Dendritic cell treated with granulocyte-macrophage colony-stimulating factor and Interleukin-4, amounts not matched to agents 40 ng/mL and 50 ng/mL, for 4 days (primary cell): ENCODE results near the gene CCL14.
"Not testable (repeated sequence)": the region's sequence is repeated elsewhere in the genome, so short reads cannot be mapped to it uniquely, and the experiment has no call there.

Experiments used
- H3K27ac Mint-ChIP-seq: one replicate; pipeline ENCODE4 v1.8.0; 2022; ENCODE audit warnings: mild to moderate bottlenecking, mixed read lengths
- H3K27me3 Mint-ChIP-seq: one replicate; pipeline ENCODE4 v1.8.0; 2022; ENCODE audit warnings: mild to moderate bottlenecking, mixed read lengths
- H3K36me3 Mint-ChIP-seq: one replicate; pipeline ENCODE4 v1.8.0; 2022; ENCODE audit warnings: low read depth, mixed read lengths
- H3K4me1 Mint-ChIP-seq: one replicate; pipeline ENCODE4 v1.8.0; 2022; ENCODE audit warnings: low read depth, mixed read lengths
- H3K4me3 Mint-ChIP-seq: one replicate; pipeline ENCODE4 v1.8.0; 2022; ENCODE audit warnings: mild to moderate bottlenecking, moderate library complexity, mixed read lengths
- H3K9me3 Mint-ChIP-seq: one replicate; pipeline ENCODE4 v1.8.0; 2022; ENCODE audit warnings: mixed read lengths
- intact Hi-C: fragments of 100-400 bp; cut with micrococcal nuclease; formaldehyde crosslinking; loops from one replicate; pipeline ENCODE4 v1.15.0; 2022

The CCL14 gene

DNA sequence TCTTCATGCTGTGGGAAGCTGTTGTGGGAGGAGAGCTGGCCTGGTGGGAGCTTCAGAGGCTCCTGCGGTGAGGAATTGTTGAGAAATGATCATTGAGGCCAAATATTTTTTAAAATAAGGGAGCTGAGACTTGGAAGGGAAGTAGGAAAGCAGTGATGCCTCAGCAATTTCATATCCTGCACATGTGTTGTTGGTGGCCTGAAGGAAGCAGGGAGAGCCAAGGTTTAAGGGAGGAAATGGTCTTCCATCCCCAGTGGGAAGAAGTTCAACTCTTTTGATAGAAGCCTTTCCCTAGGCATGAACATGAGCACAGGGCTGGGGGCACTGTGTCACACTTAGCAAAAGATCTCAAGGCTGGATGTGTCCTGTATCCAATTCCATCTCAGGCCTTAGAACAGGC lies at the start of gene CCL14:
CCL14 (minus strand) TSS at position 87 of the 400 bp plus-strand sequence; CDS start at position 7, 80 bp downstream.
- intact Hi-C loops, result no loop called here

DNA sequence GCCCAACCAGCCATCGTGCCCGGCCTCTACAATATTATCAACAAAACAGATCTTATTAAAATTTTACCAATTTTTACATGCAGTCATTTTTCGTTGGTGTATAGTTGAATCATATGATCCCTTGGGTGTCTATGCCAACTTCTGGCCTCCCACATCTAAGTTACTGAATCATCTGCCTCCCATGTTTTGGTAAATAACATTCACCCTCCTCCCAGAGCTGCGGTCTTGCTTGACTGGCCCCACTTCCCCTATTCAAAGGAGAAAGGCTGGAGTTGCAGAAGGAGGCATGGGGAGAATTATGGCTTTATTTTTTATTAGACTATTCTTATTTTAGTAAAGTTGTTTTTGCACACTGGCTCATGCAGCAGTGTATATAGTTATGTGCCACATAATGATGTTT lies 49.7 kb upstream of the CCL14 start:
- peak overlapping the region; percentile 91 for H3K27ac Mint-ChIP-seq
- H3K9me3 Mint-ChIP-seq, result peaks cover 2% of the 10 kb centered on the region
- no peaks in the 10 kb centered on the region for H3K36me3 Mint-ChIP-seq
- intact Hi-C loops, result no loop called here
- H3K4me1 Mint-ChIP-seq, result peaks cover 68% of the 10 kb centered on the region
- H3K27me3 Mint-ChIP-seq, result peaks cover 3% of the 10 kb centered on the region
- no peak overlapping the region for H3K4me3 Mint-ChIP-seq

More for the DNA sequence above, at the start of gene CCL14:
- Mint-ChIP-seq H3K27me3 (peaks cover 2% of the 10 kb centered on the region), H3K27ac (peak within 1 kb of the TSS; percentile 63), H3K4me1 (peaks cover 38% of the 10 kb centered on the region), H3K9me3 (no peaks in the 10 kb centered on the region), H3K36me3 (peaks cover 13% of the 10 kb centered on the region), H3K4me3 (peak within 1 kb of the TSS; percentile 49)

DNA sequence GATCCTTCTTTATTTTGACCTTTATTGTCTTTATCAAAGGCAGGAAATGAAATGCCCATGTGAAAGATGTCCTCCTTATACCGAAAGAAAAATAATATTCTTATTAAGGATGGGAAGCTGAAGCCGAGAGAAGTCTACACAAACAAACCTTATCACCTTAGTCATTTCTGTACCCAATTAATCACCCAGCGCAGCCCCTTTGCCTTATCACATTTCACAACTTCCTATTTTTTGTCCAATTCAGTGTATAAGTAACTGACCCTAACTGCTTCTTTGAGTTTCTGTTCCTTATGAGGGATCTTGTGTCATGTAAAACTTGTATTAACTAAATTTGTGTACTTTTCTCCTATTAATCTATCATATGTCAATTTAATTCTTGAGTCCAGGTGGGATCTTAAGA lies 47.6 kb upstream of the CCL14 start:
- H3K27ac Mint-ChIP-seq, result peak overlapping the region; percentile 76
- H3K27me3 Mint-ChIP-seq, result peaks cover 3% of the 10 kb centered on the region
- H3K9me3 Mint-ChIP-seq, result no peaks in the 10 kb centered on the region
- H3K36me3 Mint-ChIP-seq, result no peaks in the 10 kb centered on the region
- intact Hi-C loops, result loop anchor here (2.0 to 5.0 kb wide), 2 partner anchors 15 to 38 kb away; no protein-coding TSS in a partner anchor
- H3K4me3 Mint-ChIP-seq, result no peak overlapping the region
- H3K4me1 Mint-ChIP-seq, result peaks cover 71% of the 10 kb centered on the region

DNA sequence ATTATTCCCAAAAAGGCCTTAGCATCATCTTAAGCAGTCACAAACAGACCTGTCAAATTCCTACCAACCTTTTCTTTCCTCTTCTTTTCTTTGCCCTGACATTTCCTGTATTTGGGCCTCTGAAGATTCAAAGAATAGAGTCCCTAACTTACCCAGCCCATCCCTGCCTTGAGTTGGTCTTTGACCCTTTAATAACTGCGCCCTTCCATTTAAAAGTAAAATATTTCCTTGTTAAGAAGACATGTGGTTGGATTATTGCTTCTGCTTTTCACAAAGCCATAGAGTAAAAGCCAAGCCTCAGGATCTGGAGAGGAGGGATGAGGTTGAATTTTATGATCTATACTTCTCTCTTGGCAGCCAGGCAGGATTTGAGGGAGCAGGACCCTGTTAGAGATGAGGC lies 44.4 kb upstream of the CCL14 start:
- intact Hi-C loops, result loop anchor here (5.0 kb wide), 1 partner anchor 41 kb away; no protein-coding TSS in a partner anchor
- Mint-ChIP-seq H3K4me1 (peaks cover 70% of the 10 kb centered on the region), H3K27ac (peak overlapping the region; percentile 57), H3K36me3 (no peaks in the 10 kb centered on the region), H3K27me3 (peaks cover 6% of the 10 kb centered on the region), H3K9me3 (no peaks in the 10 kb centered on the region), H3K4me3 (no peak overlapping the region)

DNA sequence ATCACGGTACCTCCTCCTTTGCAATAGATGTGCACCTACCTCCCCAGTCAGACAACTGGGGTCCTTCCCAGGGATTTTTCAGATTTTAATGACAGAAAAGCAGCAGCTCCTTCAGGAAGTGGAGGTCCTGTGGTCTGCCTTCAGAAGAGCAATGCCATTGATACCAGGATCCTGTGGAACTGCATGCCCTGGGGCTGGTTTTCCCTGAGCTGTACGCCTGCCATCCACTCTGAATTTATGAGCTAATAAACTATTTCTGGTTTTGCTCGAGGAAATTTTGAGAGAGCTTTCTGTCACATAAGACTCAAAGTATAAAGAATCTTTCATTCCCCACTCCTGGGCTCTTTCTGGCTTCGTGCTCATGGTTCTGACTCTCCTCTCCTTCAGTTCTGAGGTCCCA lies 41.2 kb upstream of the CCL14 start:
- Mint-ChIP-seq H3K4me3 (no peak overlapping the region), H3K36me3 (no peaks in the 10 kb centered on the region), H3K4me1 (peaks cover 70% of the 10 kb centered on the region), H3K27ac (peak overlapping the region; percentile 33), H3K9me3 (no peaks in the 10 kb centered on the region), H3K27me3 (peaks cover 6% of the 10 kb centered on the region)
- intact Hi-C loops, result no loop called here

DNA sequence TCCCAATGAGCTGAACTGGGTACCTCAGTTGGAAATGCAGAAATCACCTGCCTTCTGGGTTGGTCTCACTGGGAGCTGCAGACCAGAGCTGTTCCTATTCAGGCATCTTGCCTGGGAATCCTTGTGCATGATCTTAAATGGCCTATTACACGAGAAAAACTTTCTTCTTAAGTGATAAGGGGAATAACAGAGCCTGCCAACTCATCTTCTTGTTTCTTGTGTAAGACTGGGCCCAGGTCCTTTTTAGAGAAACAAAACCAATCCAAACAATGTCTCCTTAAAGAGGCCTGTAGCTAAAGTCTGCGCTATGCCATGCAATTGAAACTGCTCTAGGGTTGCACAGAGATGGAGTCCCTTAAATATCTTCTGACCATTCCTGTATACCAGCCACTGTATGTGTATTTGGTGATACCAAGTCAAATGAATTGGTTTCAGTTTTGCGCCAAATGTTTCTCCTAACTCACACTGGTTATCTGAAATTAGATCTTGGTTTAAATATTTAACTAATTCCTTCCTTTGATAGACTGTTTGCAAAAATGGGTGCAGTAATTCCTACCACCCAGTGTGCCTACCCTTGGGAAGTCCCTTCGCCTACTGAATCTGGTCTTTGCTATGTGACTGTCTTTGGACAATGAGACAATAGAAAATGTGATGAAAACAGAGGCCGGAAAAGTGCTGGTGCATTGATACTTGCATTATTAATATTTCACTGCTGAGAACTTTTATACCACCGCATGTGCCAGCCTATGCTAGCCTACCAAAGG lies 37.8 kb upstream of the CCL14 start:
- no peaks in the 10 kb centered on the region for H3K36me3 Mint-ChIP-seq
- intact Hi-C loops, result no loop called here
- peak overlapping the region; percentile 49 for H3K27ac Mint-ChIP-seq
- H3K4me1 Mint-ChIP-seq, result peaks cover 71% of the 10 kb centered on the region
- H3K27me3 Mint-ChIP-seq, result peaks cover 4% of the 10 kb centered on the region
- no peak overlapping the region for H3K4me3 Mint-ChIP-seq
- no peaks in the 10 kb centered on the region for H3K9me3 Mint-ChIP-seq

DNA sequence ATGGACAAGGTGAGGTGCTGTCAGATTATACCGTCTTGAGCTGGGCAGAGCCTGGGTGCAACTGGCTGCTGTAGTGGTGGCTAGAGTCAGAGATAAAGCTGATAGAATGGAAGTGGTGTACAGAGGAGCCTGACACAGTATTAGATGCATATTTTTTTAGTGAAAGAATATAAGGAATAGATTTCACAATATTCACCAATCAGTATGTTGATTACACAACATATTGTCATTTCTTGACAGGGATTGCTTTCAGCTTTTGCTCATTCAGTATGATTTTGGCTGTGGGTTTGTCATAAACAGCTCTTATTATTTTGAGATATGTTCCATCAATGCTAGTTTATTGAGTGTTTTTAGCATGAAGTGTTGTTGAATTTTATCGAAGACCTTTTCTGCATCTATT lies 32.9 kb upstream of the CCL14 start:
- H3K9me3 Mint-ChIP-seq, result no peaks in the 10 kb centered on the region
- intact Hi-C loops, result loop anchor here (2.0 to 5.0 kb wide), 3 partner anchors 15 to 53 kb away; no protein-coding TSS in a partner anchor
- H3K4me3 Mint-ChIP-seq, result no peak overlapping the region
- peaks cover 64% of the 10 kb centered on the region for H3K4me1 Mint-ChIP-seq
- peaks cover 1% of the 10 kb centered on the region for H3K27me3 Mint-ChIP-seq
- peaks cover 30% of the 10 kb centered on the region for H3K36me3 Mint-ChIP-seq
- H3K27ac Mint-ChIP-seq, result peak overlapping the region; percentile 87

DNA sequence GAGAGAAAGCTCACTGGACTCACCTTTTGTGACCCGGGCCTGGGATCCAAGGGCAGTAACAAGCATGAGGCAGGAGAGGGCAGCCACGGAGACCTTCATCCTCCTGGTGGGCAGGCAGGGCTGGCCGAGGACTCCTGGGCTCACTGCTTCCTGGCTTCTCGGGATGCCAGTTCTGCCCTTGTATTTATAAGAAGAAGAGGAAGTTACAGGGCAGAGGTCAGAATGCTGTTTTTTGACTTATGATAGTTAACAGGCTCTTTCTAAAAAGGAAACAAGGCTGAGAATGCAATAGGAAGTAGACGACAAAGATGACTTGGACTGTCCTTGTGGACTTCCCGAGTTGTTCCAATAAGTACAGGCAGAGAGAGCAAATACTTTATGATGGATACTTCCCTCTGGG lies 31.3 kb upstream of the CCL14 start, which contains the start of gene CCL23:
CCL23 (minus strand) TSS at position 174 of the 400 bp plus-strand sequence; CDS start at position 99, 75 bp downstream.
- Mint-ChIP-seq H3K27me3 (peaks cover 1% of the 10 kb centered on the region), H3K36me3 (peaks cover 46% of the 10 kb centered on the region), H3K9me3 (no peaks in the 10 kb centered on the region), H3K27ac (peak within 1 kb of the TSS; percentile 87), H3K4me3 (peak within 1 kb of the TSS; percentile 80), H3K4me1 (peaks cover 71% of the 10 kb centered on the region)
- intact Hi-C loops, result loop anchor here (2.0 to 5.0 kb wide), 3 partner anchors 17 to 55 kb away; no protein-coding TSS in a partner anchor

DNA sequence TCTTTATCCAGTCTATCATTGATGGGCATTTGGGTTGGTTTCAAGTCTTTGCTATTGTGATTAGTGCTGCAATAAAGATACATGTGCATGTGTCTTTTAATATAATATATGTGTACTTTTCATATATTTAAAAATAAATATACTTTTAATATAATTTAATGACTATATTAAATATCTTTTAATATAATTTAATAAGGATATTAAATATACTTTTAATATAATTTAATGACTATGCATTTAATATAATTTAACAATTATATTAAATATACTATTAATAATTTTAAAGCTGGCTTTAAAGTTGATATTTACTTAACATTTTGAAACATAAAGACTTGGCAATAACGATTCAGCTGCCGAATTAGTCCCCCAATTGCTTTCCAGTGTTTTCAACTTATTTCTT lies 30.0 kb upstream of the CCL14 start:
- Mint-ChIP-seq H3K9me3 (no peaks in the 10 kb centered on the region), H3K27me3 (peaks cover 1% of the 10 kb centered on the region), H3K4me3 (peak overlapping the region; percentile 83), H3K36me3 (peaks cover 58% of the 10 kb centered on the region), H3K4me1 (peaks cover 71% of the 10 kb centered on the region), H3K27ac (peak overlapping the region; percentile 87)
- intact Hi-C loops, result loop anchor here (5.0 kb wide), 2 partner anchors 41 to 56 kb away; no protein-coding TSS in a partner anchor

DNA sequence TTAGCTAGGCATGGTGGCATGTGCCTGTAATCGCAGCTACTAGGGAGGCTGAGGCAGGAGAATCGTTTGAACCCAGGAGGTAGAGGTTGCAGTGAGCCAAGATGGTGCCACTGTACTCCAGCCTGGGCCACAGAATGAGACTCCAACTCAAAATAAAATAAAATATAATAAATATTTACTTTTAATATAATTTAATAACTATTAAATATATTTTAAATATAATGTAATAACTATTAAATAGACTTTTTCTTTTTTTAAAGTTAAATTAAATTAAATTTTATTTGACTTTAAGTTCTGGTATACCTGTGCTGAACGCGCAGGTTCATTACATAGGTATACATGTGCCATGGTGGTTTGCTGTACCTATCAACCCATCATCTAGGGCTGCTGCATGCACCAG lies 29.4 kb upstream of the CCL14 start:
- peaks cover 65% of the 10 kb centered on the region for H3K36me3 Mint-ChIP-seq
- peak overlapping the region; percentile 86 for H3K27ac Mint-ChIP-seq

DNA sequence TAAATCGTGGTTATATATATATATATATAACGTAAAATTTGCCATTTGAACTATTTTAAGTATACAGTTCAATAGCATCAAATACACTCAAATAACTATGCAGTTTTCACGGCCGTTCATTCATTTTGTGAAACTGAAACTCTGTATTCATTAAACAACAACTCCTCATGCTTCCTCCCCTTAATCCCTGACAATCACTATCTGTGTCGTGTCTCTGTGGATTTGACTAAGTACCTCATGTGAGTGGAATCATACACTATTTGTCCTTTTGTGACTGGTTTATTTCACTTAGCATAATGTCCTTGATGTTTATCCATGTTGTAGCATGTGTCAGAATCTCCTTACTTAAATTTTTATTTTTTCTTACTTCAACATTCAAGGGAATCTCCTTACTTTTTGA lies 28.4 kb upstream of the CCL14 start:
- Mint-ChIP-seq H3K4me3 (peak overlapping the region; percentile 75), H3K4me1 (peaks cover 67% of the 10 kb centered on the region), H3K9me3 (peaks cover 10% of the 10 kb centered on the region), H3K27ac (peak overlapping the region; percentile 86), H3K27me3 (no peaks in the 10 kb centered on the region), H3K36me3 (peaks cover 74% of the 10 kb centered on the region)
- intact Hi-C loops, result loop anchor here (5.0 kb wide), 2 partner anchors 42 to 57 kb away; no protein-coding TSS in a partner anchor

More for the DNA sequence above, 29.4 kb upstream of the CCL14 start:
- Mint-ChIP-seq H3K4me3 (peak overlapping the region; percentile 83), H3K4me1 (peaks cover 68% of the 10 kb centered on the region)
- H3K27me3 Mint-ChIP-seq, H3K9me3 Mint-ChIP-seq: not testable (repeated sequence)
- intact Hi-C loops, result loop anchor here (5.0 kb wide), 2 partner anchors 41 to 56 kb away; no protein-coding TSS in a partner anchor

DNA sequence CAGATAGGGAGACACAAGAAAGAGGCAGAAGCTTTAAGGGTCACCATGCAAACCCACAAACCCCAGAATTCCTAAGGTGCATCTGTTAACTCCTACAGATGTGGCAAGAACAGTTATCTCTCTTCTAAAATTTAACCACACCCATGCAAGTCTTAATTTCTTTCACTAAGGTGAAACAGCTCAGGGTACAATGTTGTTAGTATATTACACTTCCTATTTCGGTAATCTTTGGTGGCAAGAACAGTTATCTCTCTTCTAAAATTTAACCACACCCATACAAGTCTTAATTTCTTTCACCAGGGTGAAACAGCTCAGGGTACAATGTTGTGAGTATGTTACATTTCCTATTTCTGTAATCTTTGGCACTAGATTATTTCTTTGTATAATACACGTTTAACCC lies 24.7 kb upstream of the CCL14 start:
- H3K27me3 Mint-ChIP-seq, result no peaks in the 10 kb centered on the region
- peak overlapping the region; percentile 77 for H3K27ac Mint-ChIP-seq
- H3K4me3 Mint-ChIP-seq, result no peak overlapping the region
- H3K36me3 Mint-ChIP-seq, result peaks cover 62% of the 10 kb centered on the region
- intact Hi-C loops, result no loop called here
- peaks cover 43% of the 10 kb centered on the region for H3K4me1 Mint-ChIP-seq
- H3K9me3 Mint-ChIP-seq, result peaks cover 20% of the 10 kb centered on the region

DNA sequence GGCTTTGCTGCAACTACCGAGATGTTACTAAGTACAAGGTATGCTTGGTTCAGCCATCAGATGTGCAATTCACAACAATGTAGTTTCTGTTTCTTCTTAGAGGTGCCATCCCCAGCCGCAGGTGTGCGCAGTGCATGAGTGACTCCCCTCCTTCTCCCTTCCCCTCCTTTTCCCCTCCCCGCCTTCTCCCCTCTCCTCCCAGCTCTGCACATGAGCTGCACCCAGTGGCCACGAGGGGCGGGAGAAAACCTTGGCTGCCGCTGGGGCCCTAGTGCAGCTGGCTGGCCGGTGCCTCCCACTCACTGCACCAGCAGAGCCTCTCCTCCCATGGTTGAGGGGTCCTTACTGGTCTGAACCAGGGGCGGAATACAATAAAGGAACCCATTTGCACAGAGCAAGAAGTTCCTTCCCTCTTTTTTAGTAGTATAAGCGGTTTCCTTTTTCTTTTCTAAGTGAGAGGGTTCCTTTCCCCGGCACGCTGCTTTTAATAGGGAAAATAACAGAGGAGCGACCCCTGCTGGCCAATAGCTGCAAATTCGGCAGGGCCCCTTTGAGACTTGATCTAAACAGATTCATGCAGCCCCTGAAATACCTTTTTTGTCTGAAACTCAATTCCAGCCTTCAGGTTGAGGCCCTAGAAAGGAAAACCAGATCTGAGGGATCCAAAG lies 22.6 kb upstream of the CCL14 start:
- Mint-ChIP-seq H3K27me3 (no peaks in the 10 kb centered on the region), H3K9me3 (peaks cover 20% of the 10 kb centered on the region), H3K4me3 (no peak overlapping the region), H3K4me1 (peaks cover 44% of the 10 kb centered on the region), H3K36me3 (peaks cover 41% of the 10 kb centered on the region), H3K27ac (peak overlapping the region; percentile 41)
- intact Hi-C loops, result loop anchor here (1.0 kb wide), 1 partner anchor 39 kb away; no protein-coding TSS in a partner anchor

DNA sequence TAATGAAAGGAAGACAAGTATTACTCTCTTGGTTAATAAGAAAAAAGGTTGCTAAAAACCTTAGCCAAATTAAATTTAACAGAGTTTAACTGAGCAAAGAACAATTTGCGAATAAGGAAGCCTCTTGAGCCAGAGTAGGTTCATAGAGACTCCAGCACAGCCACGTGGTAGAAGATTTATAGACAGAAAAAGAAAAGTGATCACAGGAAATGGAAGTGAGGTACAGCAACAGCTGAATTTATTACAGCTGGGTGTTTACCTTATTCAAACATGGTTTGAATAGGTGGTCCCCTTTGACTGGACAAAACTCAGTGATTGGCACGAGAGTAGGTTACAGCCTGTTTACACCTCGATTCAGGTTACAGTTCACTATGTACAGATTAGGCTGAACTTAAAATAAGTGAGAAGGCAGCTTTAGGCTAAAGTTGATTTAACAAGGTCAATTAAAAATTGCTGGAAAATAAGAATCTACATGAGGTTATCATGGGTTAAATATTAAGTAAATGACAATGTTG lies 18.1 kb upstream of the CCL14 start:
- Mint-ChIP-seq H3K9me3 (peaks cover 9% of the 10 kb centered on the region), H3K4me3 (no peak overlapping the region), H3K27ac (peak overlapping the region; percentile 66), H3K36me3 (no peaks in the 10 kb centered on the region), H3K27me3 (no peaks in the 10 kb centered on the region), H3K4me1 (peaks cover 24% of the 10 kb centered on the region)
- intact Hi-C loops, result no loop called here
